B cell (primary cell): ENCODE data around the gene NCS1. TPM values are rescaled to one million over a fixed set of nuclear protein-coding genes. Genes with fewer than 3 reads are reported as not detected.

Experiments
- ATAC-seq: fragments of 200-7000 bp; cut with Tn5 transposase; one replicate; pipeline ENCODE4 v1.10.0; 2021; ENCODE audit warnings: low read depth, mild to moderate bottlenecking, moderate number of reproducible peaks, moderate library complexity
- CTCF ChIA-PET: fragments of 350-600 bp; sonication (Branson Sonifier 250); formaldehyde crosslinking; loops from one replicate; lab custom pipeline; 2021; ENCODE audit warnings: antibody characterized with exemption, inconsistent platforms; lab: Charles Lee
- POLR2A ChIA-PET: fragments of 350-600 bp; sonication (Branson Sonifier 250); formaldehyde crosslinking; loops from one replicate; lab custom pipeline; 2021; ENCODE audit warnings: antibody characterized with exemption; lab: Charles Lee
- DNase-seq: peaks from one replicate; pipeline ENCODE4 v3.0.0; 2013
- H2AFZ ChIP-seq: 2 replicates; pipeline ENCODE4 v1.6.1; 2012; ENCODE audit warnings: mild to moderate bottlenecking, low read depth, low read length; ENCODE audit not compliant: insufficient read depth, poor library complexity, severe bottlenecking
- H3K27ac ChIP-seq, 2 donors: 1 replicate in 1 of 2; 2 replicates in 1 of 2; pipeline ENCODE4 v1.5.1; 2012 to 2013; ENCODE audit warnings: low read length in 2 of 2, mild to moderate bottlenecking in 2 of 2, moderate library complexity in 1 of 2
- H3K27me3 ChIP-seq, 4 experiments: fragments of 200-600 bp in 1 of 4; sonication (generic) in 1 of 4; replicated peaks in 1 of 4; 1 replicate in 2 of 4; 2 replicates in 2 of 4; pipeline versions ENCODE4 v1.6.1 to v1.7.0; 2013 to 2016; ENCODE audit warnings: low read length in 3 of 4, mild to moderate bottlenecking in 2 of 4, mixed read lengths in 1 of 4, moderate library complexity in 1 of 4; ENCODE audit not compliant: insufficient read depth in 4 of 4, control insufficient read depth in 3 of 4; ENCODE audit errors: control extremely low read depth in 1 of 4
- H3K36me3 ChIP-seq, 2 experiments: replicated peaks in 1 of 2; 1 replicate in 1 of 2; 2 replicates in 1 of 2; pipeline versions ENCODE4 v1.6.1 to v1.7.1; 2013; ENCODE audit warnings: low read length in 1 of 2; ENCODE audit not compliant: insufficient read depth in 2 of 2, control insufficient read depth in 1 of 2; ENCODE audit errors: control extremely low read depth in 1 of 2, extremely low read depth in 1 of 2
- H3K4me1 ChIP-seq, 2 donors: fragments of 200-600 bp in 1 of 2; sonication (generic) in 1 of 2; 1 replicate in 1 of 2; 2 replicates in 1 of 2; pipeline versions ENCODE4 v1.5.1 to v1.6.1; 2013 to 2017; ENCODE audit warnings: low read length in 2 of 2; ENCODE audit not compliant: control insufficient read depth in 2 of 2, insufficient read depth in 2 of 2
- H3K4me2 ChIP-seq: replicated peaks from 2 replicates; pipeline ENCODE3; 2012; ENCODE audit warnings: mild to moderate bottlenecking, low read depth, low read length; ENCODE audit not compliant: poor library complexity, severe bottlenecking
- H3K4me3 ChIP-seq, 5 experiments: fragments of 200-600 bp in 1 of 5; sonication (generic) in 1 of 5; 1 replicate in 3 of 5; 2 replicates in 2 of 5; pipeline versions ENCODE4 v1.5.1 to v1.7.0; 2011 to 2016; ENCODE audit warnings: low read length in 4 of 5, mild to moderate bottlenecking in 4 of 5, low read depth in 2 of 5, control low read depth in 1 of 5, moderate library complexity in 1 of 5; ENCODE audit not compliant: insufficient read depth in 1 of 5; ENCODE audit errors: control extremely low read depth in 1 of 5, extremely low read depth in 1 of 5
- H3K79me2 ChIP-seq: fragments of 200-600 bp; sonication (generic); one replicate; pipeline ENCODE4 v1.6.0; 2016; ENCODE audit warnings: low read length; ENCODE audit not compliant: control insufficient read depth, insufficient read depth
- H3K9ac ChIP-seq: fragments of 200-600 bp; sonication (generic); 2 replicates; pipeline ENCODE4 v1.6.1; 2017; ENCODE audit warnings: mild to moderate bottlenecking, low read length, moderate library complexity
- H3K9me3 ChIP-seq, 3 donors: one replicate each; pipeline versions ENCODE4 v1.6.1 to v1.7.1; 2013; ENCODE audit warnings: low read length in 2 of 3; ENCODE audit not compliant: control insufficient read depth in 2 of 3, insufficient read depth in 1 of 3; ENCODE audit errors: control extremely low read depth in 1 of 3
- H4K20me1 ChIP-seq: 2 replicates; pipeline ENCODE4 v1.6.0; 2012; ENCODE audit warnings: mild to moderate bottlenecking, low read length; ENCODE audit not compliant: insufficient read depth, control insufficient read depth, poor library complexity, severe bottlenecking
- H3K27ac Mint-ChIP-seq: one replicate; pipeline ENCODE4 v1.8.0; 2021; ENCODE audit warnings: mixed read lengths
- H3K27me3 Mint-ChIP-seq: one replicate; pipeline ENCODE4 v1.8.0; 2021; ENCODE audit warnings: mixed read lengths
- H3K4me1 Mint-ChIP-seq: one replicate; pipeline ENCODE4 v1.8.0; 2021; ENCODE audit warnings: mixed read lengths
- H3K4me3 Mint-ChIP-seq: one replicate; pipeline ENCODE4 v1.8.0; 2021; ENCODE audit warnings: mixed read lengths
- H3K9me3 Mint-ChIP-seq: one replicate; pipeline ENCODE4 v1.8.0; 2022; ENCODE audit warnings: mixed read lengths; ENCODE audit not compliant: insufficient read depth
- EZH2 ChIP-seq: IDR thresholded peaks from 2 replicates; pipeline ENCODE4 v1.6.1; 2012; ENCODE audit warnings: borderline replicate concordance, low read depth, mild to moderate bottlenecking, moderate library complexity, low read length; ENCODE audit not compliant: insufficient read depth, poor library complexity, severe bottlenecking
- WGBS: methylation state at CpG from one replicate; pipeline ENCODE4 v1.1.5; 2013; ENCODE audit warnings: missing lambda C conversion rate; ENCODE audit not compliant: insufficient coverage; 5-methylcytosine and 5-hydroxymethylcytosine counted together
- intact Hi-C: fragments of 100-400 bp; cut with micrococcal nuclease; formaldehyde crosslinking; loops from one replicate; pipeline ENCODE4 v1.10.0; 2022
- polyA plus RNA-seq: library from polyadenylated mRNA; depleted of rRNA; stranded (reverse); fragments of >200 nt; gene quantifications from 2 replicates; pipeline ENCODE4 v1.2.3, GENCODE V29; 2012
- total RNA-seq, 2 donors: library from RNA; stranded (reverse); fragments of 120-200 nt in 1 of 2; gene quantifications; 1 replicate in 1 of 2; 2 replicates in 1 of 2; pipeline versions ENCODE4 v1.2.3 to v1.2.4, GENCODE V29; 2013 to 2022
- TF ChIP-seq, protein P1 (sequence below): fragments of 200-600 bp; IDR thresholded peaks from one replicate; pipeline ENCODE4 v1.8.0; 2022; ENCODE audit warnings: antibody characterized with exemption, mild to moderate bottlenecking

The NCS1 gene
- total and polyA plus RNA-seq, 2 donors (not counting 1 experiment from before 2014, with no cell fraction given), result 0.39 TPM; not detected in 1

DNA sequence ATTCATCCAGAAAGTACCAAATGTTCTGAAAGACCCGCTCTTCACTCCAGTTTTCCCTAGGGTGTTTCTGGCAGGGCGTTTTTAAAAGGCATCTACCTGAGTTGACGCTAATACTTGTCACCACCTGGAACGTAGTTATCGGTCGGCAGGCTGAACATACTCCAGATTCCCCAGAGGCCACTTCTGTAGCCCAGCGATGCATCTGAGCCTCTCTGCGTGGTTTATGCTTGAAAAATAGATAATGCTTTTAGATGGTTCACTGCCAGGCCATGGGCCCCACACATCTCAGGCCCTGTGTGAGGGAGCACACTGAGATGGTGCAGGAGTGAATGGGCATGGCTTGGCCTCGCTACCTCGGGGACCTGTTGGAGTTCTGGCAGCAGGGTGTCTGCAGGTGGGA is 33.0 kb upstream of the NCS1 start:
- Mint-ChIP-seq H3K4me3 (no peak overlapping the region), H3K4me1 (peaks cover 13% of the 10 kb centered on the region), H3K9me3 (no peaks in the 10 kb centered on the region), H3K27ac (no peak overlapping the region), H3K27me3 (peaks cover 8% of the 10 kb centered on the region)
- Histone ChIP-seq H3K4me1 (peaks cover 2 to 5% of the 10 kb centered on the region in 2 donors), H3K9me3 (no peaks in the 10 kb centered on the region), H3K4me2 (no peak overlapping the region), H3K27me3 (peaks cover 0 to 7% (median 2%) of the 10 kb centered on the region in 4 experiments), H3K36me3 (peaks cover 0 to 12% of the 10 kb centered on the region in 2 experiments), H3K79me2 (no peaks in the 10 kb centered on the region), H3K9ac (no peak overlapping the region), H3K27ac (no peak overlapping the region), H3K4me3 (no peak overlapping the region), H4K20me1 (no peaks in the 10 kb centered on the region), H2AFZ (no peak overlapping the region)
- ChIA-PET CTCF (no interaction called here), POLR2A (interaction anchor here (0.6 kb wide), 1 partner anchor 101 kb away, joined by 10 read pairs; no protein-coding TSS in a partner anchor)
- DNase-seq, result no peak
- no peak for ATAC-seq
- no peak for TF ChIP-seq EZH2
- TF ChIP-seq, protein P1, sequence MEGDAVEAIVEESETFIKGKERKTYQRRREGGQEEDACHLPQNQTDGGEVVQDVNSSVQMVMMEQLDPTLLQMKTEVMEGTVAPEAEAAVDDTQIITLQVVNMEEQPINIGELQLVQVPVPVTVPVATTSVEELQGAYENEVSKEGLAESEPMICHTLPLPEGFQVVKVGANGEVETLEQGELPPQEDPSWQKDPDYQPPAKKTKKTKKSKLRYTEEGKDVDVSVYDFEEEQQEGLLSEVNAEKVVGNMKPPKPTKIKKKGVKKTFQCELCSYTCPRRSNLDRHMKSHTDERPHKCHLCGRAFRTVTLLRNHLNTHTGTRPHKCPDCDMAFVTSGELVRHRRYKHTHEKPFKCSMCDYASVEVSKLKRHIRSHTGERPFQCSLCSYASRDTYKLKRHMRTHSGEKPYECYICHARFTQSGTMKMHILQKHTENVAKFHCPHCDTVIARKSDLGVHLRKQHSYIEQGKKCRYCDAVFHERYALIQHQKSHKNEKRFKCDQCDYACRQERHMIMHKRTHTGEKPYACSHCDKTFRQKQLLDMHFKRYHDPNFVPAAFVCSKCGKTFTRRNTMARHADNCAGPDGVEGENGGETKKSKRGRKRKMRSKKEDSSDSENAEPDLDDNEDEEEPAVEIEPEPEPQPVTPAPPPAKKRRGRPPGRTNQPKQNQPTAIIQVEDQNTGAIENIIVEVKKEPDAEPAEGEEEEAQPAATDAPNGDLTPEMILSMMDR, result no peak
- intact Hi-C loops, result no loop called here
- 95% methylated on average over 10 of the region's 10 CpGs for WGBS

DNA sequence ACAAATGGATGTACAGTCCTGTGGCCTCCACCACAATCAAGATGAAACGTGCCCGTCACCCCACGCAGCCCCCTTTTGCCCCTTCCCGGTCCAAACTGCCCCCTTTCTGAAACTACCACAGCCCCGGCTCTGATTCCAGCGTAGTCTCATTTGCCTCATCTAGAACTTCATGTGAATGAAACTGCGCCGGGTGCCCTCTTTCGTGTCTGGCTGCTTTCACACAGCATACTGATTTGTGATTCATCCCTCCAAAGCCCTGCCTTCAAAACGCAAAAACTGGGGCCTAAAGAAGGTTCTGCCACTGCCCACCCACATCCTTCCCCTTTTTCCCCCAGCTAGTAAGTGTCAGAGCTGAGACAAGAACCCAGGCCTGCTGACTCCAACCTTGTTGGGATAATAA is 31.5 kb upstream of the NCS1 start:
- Mint-ChIP-seq H3K9me3 (no peaks in the 10 kb centered on the region), H3K27ac (peak overlapping the region; percentile 26), H3K27me3 (peaks cover 18% of the 10 kb centered on the region), H3K4me3 (no peak overlapping the region), H3K4me1 (peaks cover 13% of the 10 kb centered on the region)
- no peaks in the 10 kb centered on the region for H3K79me2 ChIP-seq
- ATAC-seq (no peak), DNase-seq (no peak)
- H3K36me3 ChIP-seq, result peaks cover 0 to 5% of the 10 kb centered on the region in 2 experiments
- no peak overlapping the region for H3K27ac ChIP-seq
- no peak overlapping the region for H3K4me2 ChIP-seq
- no peaks in the 10 kb centered on the region for H4K20me1 ChIP-seq
- no peak for TF ChIP-seq EZH2
- TF ChIP-seq, protein P1, result no peak
- peaks cover 2 to 5% of the 10 kb centered on the region in 2 donors for H3K4me1 ChIP-seq
- no peaks in the 10 kb centered on the region for H3K9me3 ChIP-seq
- ChIA-PET CTCF (interaction anchor here (0.6 to 1.5 kb wide), 2 partner anchors 33 to 245 kb away, joined by 3 to 4 read pairs; no protein-coding TSS in a partner anchor), POLR2A (no interaction called here)
- no peak overlapping the region for H3K4me3 ChIP-seq
- H3K27me3 ChIP-seq, result peaks cover 0 to 16% (median 7%) of the 10 kb centered on the region in 4 experiments
- H2AFZ ChIP-seq, result no peak overlapping the region
- intact Hi-C loops, result no loop called here
- WGBS, result 39% methylated on average over 10 of the region's 10 CpGs
- H3K9ac ChIP-seq, result no peak overlapping the region
